WERI-Rb-1 (cell line): ENCODE data around the gene SPTAN1.
"Not testable (repeated sequence)": the region's sequence is repeated elsewhere in the genome, so short reads cannot be mapped to it uniquely, and the experiment has no call there.

ENCODE experiments used
- DNase-seq: peaks from one replicate; pipeline ENCODE4 v3.0.0-alpha.2; 2020
- H3K27ac ChIP-seq: fragments of 250-450 bp; sonication (Bioruptor Pico); 2 replicates; pipeline ENCODE4 v1.5.1; 2020; ENCODE audit warnings: mild to moderate bottlenecking, moderate library complexity
- H3K27me3 ChIP-seq: fragments of 250-450 bp; sonication (Bioruptor Pico); 2 replicates; pipeline ENCODE4 v1.5.1; 2021; ENCODE audit warnings: mild to moderate bottlenecking, low read depth, moderate library complexity; ENCODE audit not compliant: insufficient read depth, severe bottlenecking
- H3K36me3 ChIP-seq: fragments of 250-450 bp; sonication (Bioruptor Pico); 2 replicates; pipeline ENCODE4 v1.5.1; 2020; ENCODE audit warnings: mild to moderate bottlenecking, moderate library complexity
- H3K4me3 ChIP-seq: 2 replicates; pipeline ENCODE4 v1.5.1; 2011; ENCODE audit warnings: low read depth, mild to moderate bottlenecking, control low read depth, low read length
- H3K9me3 ChIP-seq: fragments of 250-450 bp; sonication (Bioruptor Pico); 2 replicates; pipeline ENCODE4 v1.5.1; 2021; ENCODE audit warnings: mild to moderate bottlenecking, moderate library complexity; ENCODE audit not compliant: severe bottlenecking
- TF ChIP-seq, protein P1 (sequence below): IDR thresholded peaks from 2 replicates; pipeline ENCODE4 v1.5.1; 2011; ENCODE audit warnings: low read depth, mild to moderate bottlenecking, control low read depth, inconsistent platforms, low read length

Gene SPTAN1

DNA sequence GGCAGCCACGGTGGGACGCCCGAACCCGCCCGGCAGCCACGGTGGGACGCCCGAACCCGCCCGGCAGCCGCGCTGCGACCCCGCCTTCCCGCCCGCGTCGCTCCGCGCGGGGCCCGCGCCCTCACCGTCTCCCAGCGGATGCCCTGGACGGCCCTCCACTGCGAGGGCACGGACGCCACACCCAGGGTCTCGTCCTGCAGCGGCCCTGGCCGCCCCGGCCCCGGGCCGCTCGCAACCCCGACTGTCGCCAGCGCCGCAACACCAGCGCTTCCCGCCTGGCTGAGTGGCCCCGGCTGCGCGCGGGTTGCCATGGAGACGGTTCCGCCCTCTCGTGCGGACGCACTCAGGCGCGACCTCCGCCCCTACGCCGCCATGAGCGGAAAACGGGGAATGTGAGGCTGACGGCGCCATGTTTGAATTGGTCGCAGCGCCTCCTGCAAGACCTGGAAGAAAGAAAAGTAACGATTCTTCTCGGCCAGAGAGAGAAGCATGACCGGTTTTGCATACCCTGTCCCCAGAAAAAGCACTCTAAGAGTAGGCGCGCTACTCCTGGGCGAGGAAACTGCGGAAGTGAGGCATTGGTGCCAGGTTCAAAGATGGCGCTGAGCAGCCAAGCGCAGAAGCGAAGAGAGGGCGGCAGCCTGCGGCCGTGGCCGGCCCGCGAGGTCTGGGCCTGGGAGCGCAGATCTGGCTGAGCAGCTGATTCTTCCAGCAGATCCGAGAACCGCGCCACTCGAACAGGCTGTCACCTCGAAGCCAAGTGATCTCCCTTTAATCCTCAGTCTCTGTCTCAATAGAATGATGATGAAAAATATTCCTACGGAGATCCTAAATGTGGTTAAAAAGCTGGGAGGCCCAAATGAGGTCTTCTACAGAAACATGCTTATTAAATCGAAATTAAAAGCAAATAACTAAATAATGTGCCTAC is 104.3 kb downstream of the SPTAN1 start, which contains the start of gene DYNC2I2:
TSS of gene DYNC2I2 (minus strand) at position 432 of the 928 bp plus-strand sequence. CDS start at position 311, 121 bp downstream.
- Histone ChIP-seq H3K9me3 (no peaks in the 10 kb centered on the region), H3K4me3 (peak within 1 kb of the TSS; percentile 71), H3K27ac (peak within 1 kb of the TSS; percentile 100), H3K27me3 (no peaks in the 10 kb centered on the region), H3K36me3 (peaks cover 23% of the 10 kb centered on the region)
- TF ChIP-seq, protein P1, sequence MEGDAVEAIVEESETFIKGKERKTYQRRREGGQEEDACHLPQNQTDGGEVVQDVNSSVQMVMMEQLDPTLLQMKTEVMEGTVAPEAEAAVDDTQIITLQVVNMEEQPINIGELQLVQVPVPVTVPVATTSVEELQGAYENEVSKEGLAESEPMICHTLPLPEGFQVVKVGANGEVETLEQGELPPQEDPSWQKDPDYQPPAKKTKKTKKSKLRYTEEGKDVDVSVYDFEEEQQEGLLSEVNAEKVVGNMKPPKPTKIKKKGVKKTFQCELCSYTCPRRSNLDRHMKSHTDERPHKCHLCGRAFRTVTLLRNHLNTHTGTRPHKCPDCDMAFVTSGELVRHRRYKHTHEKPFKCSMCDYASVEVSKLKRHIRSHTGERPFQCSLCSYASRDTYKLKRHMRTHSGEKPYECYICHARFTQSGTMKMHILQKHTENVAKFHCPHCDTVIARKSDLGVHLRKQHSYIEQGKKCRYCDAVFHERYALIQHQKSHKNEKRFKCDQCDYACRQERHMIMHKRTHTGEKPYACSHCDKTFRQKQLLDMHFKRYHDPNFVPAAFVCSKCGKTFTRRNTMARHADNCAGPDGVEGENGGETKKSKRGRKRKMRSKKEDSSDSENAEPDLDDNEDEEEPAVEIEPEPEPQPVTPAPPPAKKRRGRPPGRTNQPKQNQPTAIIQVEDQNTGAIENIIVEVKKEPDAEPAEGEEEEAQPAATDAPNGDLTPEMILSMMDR, result no peak
- DNase-seq, result peak; percentile 97

DNA sequence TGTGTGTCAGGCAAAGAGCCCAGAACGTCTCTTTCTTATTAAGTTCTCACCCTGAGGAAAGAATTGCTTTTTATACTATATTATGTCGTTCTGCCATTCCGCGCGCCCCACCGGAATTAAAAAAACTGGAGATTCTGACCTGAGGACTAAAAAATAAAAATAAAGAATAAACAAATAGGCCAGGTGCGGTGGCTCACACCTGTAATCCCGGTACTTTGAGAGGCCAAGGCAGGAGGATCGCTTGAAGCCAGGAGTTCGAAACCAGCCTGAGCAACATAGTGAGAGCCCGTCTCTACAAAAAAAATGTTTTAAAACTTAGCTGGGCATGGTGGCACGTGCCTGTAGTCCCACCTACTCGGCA is 104.9 kb downstream of the SPTAN1 start:
- TF ChIP-seq, protein P1, result no peak
- H3K4me3 ChIP-seq, result peak overlapping the region; percentile 71
- peaks cover 19% of the 10 kb centered on the region for H3K36me3 ChIP-seq
- H3K27me3 ChIP-seq, result no peaks in the 10 kb centered on the region
- DNase-seq, result no peak
- peak overlapping the region; percentile 100 for H3K27ac ChIP-seq
- H3K9me3 ChIP-seq, result no peaks in the 10 kb centered on the region

GRCh38 chr9:128657796-128658195 is 105.4 kb downstream of the SPTAN1 start:
- no peaks in the 10 kb centered on the region for H3K9me3 ChIP-seq
- H3K27ac ChIP-seq, result peak overlapping the region; percentile 100
- no peak overlapping the region for H3K4me3 ChIP-seq
- H3K36me3 ChIP-seq, result peaks cover 19% of the 10 kb centered on the region
- no peak for DNase-seq
- TF ChIP-seq, protein P1, result no peak
- H3K27me3 ChIP-seq, result no peaks in the 10 kb centered on the region

DNA sequence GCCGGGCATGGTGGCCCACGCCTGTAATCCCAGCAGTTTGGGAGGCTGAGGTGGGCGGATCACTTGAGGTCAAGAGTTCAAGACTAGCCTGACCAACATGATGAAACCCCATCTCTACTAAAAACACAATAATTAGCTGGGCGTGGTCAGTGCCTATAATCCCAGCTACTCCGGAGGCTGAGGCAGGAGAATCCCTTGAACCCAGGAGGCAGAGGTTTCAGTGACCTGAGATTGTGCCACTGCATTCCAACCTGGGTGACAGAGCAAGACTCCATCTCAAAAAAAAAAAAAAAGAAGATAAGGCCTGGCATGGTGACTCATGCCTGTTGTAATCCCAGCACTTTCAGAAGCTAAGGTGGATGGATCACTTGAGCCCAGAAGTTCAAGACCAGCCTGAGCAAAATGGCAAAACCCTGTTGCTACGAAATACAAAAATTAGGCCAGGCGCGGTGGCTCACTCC is 114.1 kb downstream of the SPTAN1 start:
- not testable (repeated sequence) for H3K36me3 ChIP-seq, DNase-seq, H3K27ac ChIP-seq, H3K27me3 ChIP-seq, H3K9me3 ChIP-seq, H3K4me3 ChIP-seq

GRCh38 chr9:128669786-128670185 is 117.4 kb downstream of the SPTAN1 start:
- no peaks in the 10 kb centered on the region for H3K27me3 ChIP-seq
- no peaks in the 10 kb centered on the region for H3K36me3 ChIP-seq
- DNase-seq, result no peak
- H3K9me3 ChIP-seq, result no peaks in the 10 kb centered on the region
- H3K27ac ChIP-seq, result no peak overlapping the region
- TF ChIP-seq, protein P1, result no peak
- no peak overlapping the region for H3K4me3 ChIP-seq

- Histone ChIP-seq H3K36me3 (no peaks in the 10 kb centered on the region), H3K27me3 (no peaks in the 10 kb centered on the region), H3K27ac (no peak overlapping the region), H3K4me3 (no peak overlapping the region), H3K9me3 (no peaks in the 10 kb centered on the region)
- DNase-seq, result no peak
- TF ChIP-seq, protein P1, result no peak
Measured at GRCh38 chr9:128675382-128675781, 123.0 kb downstream of the SPTAN1 start.
